Liver (tissue), 3 donors: Measurements from ENCODE around the gene TMEM141.

Experiments
- CTCF ChIP-seq: fragments of 150-350 bp; IDR thresholded peaks from 2 replicates; pipeline ENCODE4 v1.5.1; 2017; ENCODE audit warnings: improper control_type of control experiment, low read depth, low read length; ENCODE audit not compliant: missing input control
- EGR1 ChIP-seq, 2 donors: IDR thresholded peaks; 2 replicates each; pipeline ENCODE4 v1.6.1; 2016 to 2018; ENCODE audit warnings: antibody characterized with exemption in 2 of 2, low read depth in 2 of 2
- GABPA ChIP-seq, 2 donors: IDR thresholded peaks in 1 of 2; conservative IDR thresholded peaks in 1 of 2; 2 replicates each; pipeline ENCODE4 v1.6.1; 2016; ENCODE audit warnings: antibody characterized with exemption in 2 of 2, mild to moderate bottlenecking in 1 of 2, moderate library complexity in 1 of 2
- HNF4G ChIP-seq: IDR thresholded peaks from 2 replicates; pipeline ENCODE4 v1.6.1; 2016; ENCODE audit warnings: antibody characterized with exemption
- ZBTB33 ChIP-seq: IDR thresholded peaks from 2 replicates; pipeline ENCODE4 v1.6.1; 2016; ENCODE audit warnings: antibody characterized with exemption
- donor health status: healthy.
- donor health status: healthy.

GRCh38 chr9:136763649-136764035 is 27.5 kb upstream of the TMEM141 start:
- TF ChIP-seq CTCF (no peak), HNF4G (no peak), EGR1 (IDR thresholded peaks at IDR 0.05; ENCODE audit: low read depth in 2 of 2) (no peak), GABPA (IDR thresholded peaks at IDR 0.05 in 1 of 2, conservative IDR thresholded peaks at IDR 0.05 in 1 of 2) (no peak), ZBTB33 (no peak)
